ENCODE data around the gene C17orf67. TPM values are rescaled to one million over a fixed set of nuclear protein-coding genes. Genes with fewer than 3 reads are reported as not detected.

Gene C17orf67, protein sequence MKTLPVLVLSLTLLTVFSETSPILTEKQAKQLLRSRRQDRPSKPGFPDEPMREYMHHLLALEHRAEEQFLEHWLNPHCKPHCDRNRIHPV
- 0.32 and 0.60 TPM in 2 replicates for total RNA-seq

DNA sequence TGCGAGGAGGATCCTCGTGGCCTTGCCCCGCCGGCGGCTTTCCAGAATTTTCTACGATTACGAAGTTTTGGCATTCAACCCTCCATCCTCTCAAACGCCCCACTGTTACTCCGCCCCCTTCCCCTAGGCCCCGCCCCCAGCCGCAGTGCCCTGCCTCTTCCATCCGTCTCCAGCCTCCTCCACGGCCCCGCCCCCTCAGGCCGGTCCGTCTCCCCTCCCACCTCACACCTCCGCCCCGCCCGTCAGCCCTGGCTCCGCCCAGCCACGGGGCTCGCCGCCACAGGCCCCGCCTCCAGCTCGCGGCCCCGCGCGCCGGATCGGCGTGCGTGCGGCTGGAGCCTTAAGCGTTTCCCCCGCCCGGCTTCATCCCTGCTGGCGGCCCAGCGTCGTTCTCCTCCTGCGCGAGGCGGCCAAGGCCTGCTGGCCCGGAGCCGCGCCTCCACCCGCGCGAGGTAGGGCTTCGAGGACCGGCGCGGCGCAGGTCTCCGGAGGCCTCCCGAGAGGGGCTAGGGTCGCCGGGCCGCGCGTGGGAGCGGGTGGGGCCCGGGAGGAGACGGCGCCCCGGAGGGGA, at the start of gene C17orf67, which contains the start of gene DGKE:
C17orf67 (minus strand) TSS at position 112 of the 571 bp plus-strand sequence. CDS start 18,110 bp downstream, outside the sequence.
DGKE (plus strand) TSS at position 343 of the 571 bp plus-strand sequence. CDS start 645 bp downstream, outside the sequence.

Other genes starting within 250 kb of the C17orf67 start
- under 0.01 TPM in 1 of 2 replicates, not detected in the other for gene NOG, start 240.2 kb downstream of the C17orf67 start, total RNA-seq
- gene DGKE, start 231 bp upstream of the C17orf67 start, total RNA-seq: 2.3 and 3.0 TPM in 2 replicates
- 16.4 and 17.2 TPM in 2 replicates for gene TRIM25, start 80.1 kb upstream of the C17orf67 start, total RNA-seq
- 8.3 and 11.7 TPM in 2 replicates for gene COIL, start 127.1 kb upstream of the C17orf67 start, total RNA-seq
- gene SCPEP1, start 144.2 kb upstream of the C17orf67 start, total RNA-seq: 58.2 and 98.1 TPM in 2 replicates